ENCODE results near the gene CYP2A6. TPM values are rescaled to one million over a fixed set of nuclear protein-coding genes. Genes with fewer than 3 reads are reported as not detected.
A peak's percentile ranks its signal among the peaks of the same experiment; 100 is the strongest.
"Not testable (repeated sequence)": the region's sequence is repeated elsewhere in the genome, so short reads cannot be mapped to it uniquely, and the experiment has no call there.

CYP2A6 gene
- total and polyA plus RNA-seq, 7 experiments from 2014 or later = 0.19 to 0.43 (median 0.27) TPM; not detected in 4

- Histone ChIP-seq H3K36me3 (ENCODE audit: control insufficient read depth in 2 of 3, insufficient read depth in 3 of 3, low read length in 3 of 3) (no peaks in the 10 kb centered on the region), H3K27ac (ENCODE audit: low read depth, low read length) (no peak overlapping the region), H3K27me3 (ENCODE audit: control insufficient read depth in 2 of 2, insufficient read depth in 2 of 2, low read length in 2 of 2) (no peaks in the 10 kb centered on the region), H3K4me1 (ENCODE audit: control insufficient read depth in 2 of 2, insufficient read depth in 2 of 2, low read length in 2 of 2) (no peaks in the 10 kb centered on the region), H3K4me3 (ENCODE audit: low read length) (no peak overlapping the region), H3K9me3 (ENCODE audit: control insufficient read depth in 2 of 3, low read length in 3 of 3) (no peaks in the 10 kb centered on the region)
- H3K36me3 Mint-ChIP-seq = no peaks in the 10 kb centered on the region
- H3K27me3 Mint-ChIP-seq = peaks cover 0 to 20% (median 0%) of the 10 kb centered on the region in 5 donors
- H3K4me1 Mint-ChIP-seq = no peaks in the 10 kb centered on the region
- H3K27ac Mint-ChIP-seq = peak overlapping the region in 1 of 9 donors; percentile 51
- no peak overlapping the region for H3K4me3 Mint-ChIP-seq
- CTCF ChIA-PET = interaction anchor here (1.1 kb wide), 1 partner anchor 39 kb away, joined by 3 read pairs; no protein-coding TSS in a partner anchor
- DNase-seq (no peak), ATAC-seq (no peak)
- intact Hi-C loops (cut with micrococcal nuclease) = no loop called here
- POLR2A ChIA-PET = no interaction called here
- no peaks in the 10 kb centered on the region for H3K9me3 Mint-ChIP-seq
Measured at GRCh38 chr19:40858109-40858508, 7.9 kb upstream of the CYP2A6 start.

DNA sequence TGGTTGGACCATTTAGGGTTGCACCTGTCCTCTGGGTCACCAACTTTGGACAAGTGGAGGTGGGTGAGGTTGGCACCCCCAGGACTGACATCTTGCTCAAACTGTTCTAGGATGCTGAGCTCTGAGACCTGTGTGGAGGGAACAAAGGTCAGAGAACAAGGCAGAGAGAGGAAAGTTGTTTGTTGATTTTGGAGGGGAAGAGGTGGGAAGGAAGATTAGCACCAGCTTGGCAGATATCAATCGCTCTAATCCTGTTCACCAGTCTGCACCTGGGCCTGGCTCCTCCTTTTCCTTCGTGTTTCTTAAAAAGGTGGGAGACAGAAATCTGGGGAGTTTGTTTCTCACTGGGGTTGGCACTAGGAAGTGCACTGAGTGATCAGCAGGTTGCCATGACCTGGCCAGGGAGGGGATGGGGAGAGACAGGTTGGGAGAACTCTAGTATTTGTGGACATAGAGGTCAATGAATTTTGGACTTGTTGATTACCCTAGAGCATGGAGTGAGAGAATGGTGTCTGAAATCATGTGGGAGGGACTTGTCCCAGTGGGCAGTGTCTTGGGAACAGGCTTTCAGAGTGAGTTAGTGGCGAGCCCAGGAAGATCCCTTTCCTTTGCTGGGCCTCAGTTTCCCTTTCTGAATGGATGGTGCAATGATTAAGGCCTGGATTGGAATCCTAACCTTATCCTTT, 2.4 kb upstream of the CYP2A6 start:
- DNase-seq; H3K27ac ChIP-seq (ENCODE audit: low read depth, low read length); H3K27me3 ChIP-seq (ENCODE audit: control insufficient read depth in 2 of 2, insufficient read depth in 2 of 2, low read length in 2 of 2); H3K4me3 ChIP-seq (ENCODE audit: low read length); CTCF ChIA-PET; POLR2A ChIA-PET; H3K27ac Mint-ChIP-seq; H3K36me3 Mint-ChIP-seq; intact Hi-C loops (cut with micrococcal nuclease); H3K4me1 ChIP-seq (ENCODE audit: control insufficient read depth in 2 of 2, insufficient read depth in 2 of 2, low read length in 2 of 2); H3K9me3 Mint-ChIP-seq; H3K4me3 Mint-ChIP-seq; H3K9me3 ChIP-seq (ENCODE audit: control insufficient read depth in 2 of 3, low read length in 3 of 3); H3K36me3 ChIP-seq (ENCODE audit: control insufficient read depth in 2 of 3, insufficient read depth in 3 of 3, low read length in 3 of 3): not testable (repeated sequence)
- peaks cover 9 to 21% (median 16%) of the 10 kb centered on the region in 7 donors for H3K4me1 Mint-ChIP-seq
- H3K27me3 Mint-ChIP-seq = peaks cover 15 to 47% (median 24%) of the 10 kb centered on the region in 5 donors
- peak; percentile 22 for ATAC-seq

- intact Hi-C loops (cut with micrococcal nuclease); H3K36me3 Mint-ChIP-seq; H3K9me3 ChIP-seq (ENCODE audit: control insufficient read depth in 2 of 3, low read length in 3 of 3); H3K4me1 ChIP-seq (ENCODE audit: control insufficient read depth in 2 of 2, insufficient read depth in 2 of 2, low read length in 2 of 2); DNase-seq; CTCF ChIA-PET; H3K27ac ChIP-seq (ENCODE audit: low read depth, low read length); H3K9me3 Mint-ChIP-seq; H3K4me3 ChIP-seq (ENCODE audit: low read length); POLR2A ChIA-PET; ATAC-seq; H3K27me3 ChIP-seq (ENCODE audit: control insufficient read depth in 2 of 2, insufficient read depth in 2 of 2, low read length in 2 of 2); H3K36me3 ChIP-seq (ENCODE audit: control insufficient read depth in 2 of 3, insufficient read depth in 3 of 3, low read length in 3 of 3): not testable (repeated sequence)
- peaks cover 16 to 55% (median 31%) of the 10 kb centered on the region in 5 donors for H3K27me3 Mint-ChIP-seq
- peak overlapping the region in 1 of 10 donors; percentile 38 for H3K4me3 Mint-ChIP-seq
- peaks cover 23 to 53% (median 34%) of the 10 kb centered on the region in 7 donors for H3K4me1 Mint-ChIP-seq
- H3K27ac Mint-ChIP-seq = peak overlapping the region in 3 of 9 donors; percentile 12 to 57 (median 34)
Measured at GRCh38 chr19:40846722-40847121, 3.5 kb downstream of the CYP2A6 start.

- H3K4me1 ChIP-seq (ENCODE audit: control insufficient read depth in 2 of 2, insufficient read depth in 2 of 2, low read length in 2 of 2); H3K9me3 Mint-ChIP-seq; H3K36me3 ChIP-seq (ENCODE audit: control insufficient read depth in 2 of 3, insufficient read depth in 3 of 3, low read length in 3 of 3); H3K27me3 ChIP-seq (ENCODE audit: control insufficient read depth in 2 of 2, insufficient read depth in 2 of 2, low read length in 2 of 2); H3K36me3 Mint-ChIP-seq; CTCF ChIA-PET; H3K9me3 ChIP-seq (ENCODE audit: control insufficient read depth in 2 of 3, low read length in 3 of 3): not testable (repeated sequence)
- peak; percentile 96 for ATAC-seq
- Mint-ChIP-seq H3K4me1 (peaks cover 15 to 43% (median 25%) of the 10 kb centered on the region in 7 donors), H3K27me3 (peaks cover 0 to 53% (median 12%) of the 10 kb centered on the region in 5 donors), H3K4me3 (peak overlapping the region; percentile 63 to 87 (median 77)), H3K27ac (peak overlapping the region; percentile 77 to 98 (median 87))
- intact Hi-C loops (cut with micrococcal nuclease) = loop anchor here in 1 of 2 donors (1.0 kb wide), 1 partner anchor 32 kb away; no protein-coding TSS in a partner anchor
- Histone ChIP-seq H3K4me3 (ENCODE audit: low read length) (peak overlapping the region; percentile 47), H3K27ac (ENCODE audit: low read depth, low read length) (peak overlapping the region; percentile 66)
- POLR2A ChIA-PET = interaction anchor here (1.0 kb wide), 1 partner anchor 17 kb away, joined by 4 read pairs; no protein-coding TSS in a partner anchor
- DNase-seq = peak; percentile 54 to 90 (median 80)
Measured at GRCh38 chr19:40843653-40844052, 6.6 kb downstream of the CYP2A6 start.

GRCh38 chr19:40842997-40843652, 7.1 kb downstream of the CYP2A6 start:
- Mint-ChIP-seq H3K4me3 (peak overlapping the region; percentile 63 to 87 (median 77)), H3K27me3 (peaks cover 0 to 54% (median 11%) of the 10 kb centered on the region in 5 donors), H3K27ac (peak overlapping the region; percentile 77 to 98 (median 87)), H3K4me1 (peaks cover 14 to 37% (median 22%) of the 10 kb centered on the region in 7 donors)
- H3K9me3 Mint-ChIP-seq; H3K36me3 ChIP-seq (ENCODE audit: control insufficient read depth in 2 of 3, insufficient read depth in 3 of 3, low read length in 3 of 3); CTCF ChIA-PET; H3K4me1 ChIP-seq (ENCODE audit: control insufficient read depth in 2 of 2, insufficient read depth in 2 of 2, low read length in 2 of 2); H3K9me3 ChIP-seq (ENCODE audit: control insufficient read depth in 2 of 3, low read length in 3 of 3); intact Hi-C loops (cut with micrococcal nuclease); H3K27me3 ChIP-seq (ENCODE audit: control insufficient read depth in 2 of 2, insufficient read depth in 2 of 2, low read length in 2 of 2); H3K36me3 Mint-ChIP-seq: not testable (repeated sequence)
- Histone ChIP-seq H3K4me3 (ENCODE audit: low read length) (peak overlapping the region; percentile 47), H3K27ac (ENCODE audit: low read depth, low read length) (peak overlapping the region; percentile 34)
- ATAC-seq (peak; percentile 16), DNase-seq (peak in 2 of 9 donors; percentile 20 to 22)
- POLR2A ChIA-PET = interaction anchor here (1.0 kb wide), 1 partner anchor 16 kb away, joined by 4 read pairs; no protein-coding TSS in a partner anchor

- H3K4me3 Mint-ChIP-seq; H3K36me3 Mint-ChIP-seq; H3K9me3 ChIP-seq (ENCODE audit: control insufficient read depth in 2 of 3, low read length in 3 of 3); H3K4me1 ChIP-seq (ENCODE audit: control insufficient read depth in 2 of 2, insufficient read depth in 2 of 2, low read length in 2 of 2); DNase-seq; H3K27me3 ChIP-seq (ENCODE audit: control insufficient read depth in 2 of 2, insufficient read depth in 2 of 2, low read length in 2 of 2); intact Hi-C loops (cut with micrococcal nuclease); ATAC-seq; H3K9me3 Mint-ChIP-seq; H3K36me3 ChIP-seq (ENCODE audit: control insufficient read depth in 2 of 3, insufficient read depth in 3 of 3, low read length in 3 of 3); H3K4me3 ChIP-seq (ENCODE audit: low read length); H3K27ac ChIP-seq (ENCODE audit: low read depth, low read length); CTCF ChIA-PET; POLR2A ChIA-PET: not testable (repeated sequence)
- peaks cover 14 to 26% (median 20%) of the 10 kb centered on the region in 7 donors for H3K4me1 Mint-ChIP-seq
- H3K27ac Mint-ChIP-seq = peak overlapping the region in 2 of 9 donors; percentile 8 to 57
- peaks cover 0 to 44% (median 2%) of the 10 kb centered on the region in 5 donors for H3K27me3 Mint-ChIP-seq
Measured at GRCh38 chr19:40842012-40842411, 8.2 kb downstream of the CYP2A6 start.

Data from naive thymus-derived CD4-positive, alpha-beta T cell (primary cell).